Right atrium auricular region (tissue), 2 donors: ENCODE measurements around the gene ZDHHC11B. TPM values are rescaled to one million over a fixed set of nuclear protein-coding genes. Genes with fewer than 3 reads are reported as not detected.
"Not testable (repeated sequence)": the region's sequence is repeated elsewhere in the genome, so short reads cannot be mapped to it uniquely, and the experiment has no call there.

Source experiments
- DNase-seq: peaks from one replicate; pipeline ENCODE4 v3.0.0-alpha.2; 2019; ENCODE audit warnings: low spot score
- H3K27ac ChIP-seq, 2 donors: fragments of 200-600 bp; sonication (generic); 1 replicate in 1 of 2; 2 replicates in 1 of 2; pipeline ENCODE4 v1.5.1; 2016 to 2019
- H3K27me3 ChIP-seq, 2 donors: fragments of 200-600 bp; sonication (generic); one replicate each; pipeline versions ENCODE4 v1.5.1 to v1.6.0; 2017 to 2019
- H3K36me3 ChIP-seq: fragments of 200-600 bp; sonication (generic); one replicate; pipeline ENCODE4 v1.5.1; 2016
- H3K4me1 ChIP-seq, 2 donors: fragments of 200-600 bp; sonication (generic); one replicate each; pipeline versions ENCODE4 v1.5.1 to v1.6.0; 2017 to 2019
- H3K4me3 ChIP-seq, 2 donors: fragments of 200-600 bp; sonication (generic); 1 replicate in 1 of 2; 2 replicates in 1 of 2; pipeline ENCODE4 v1.5.1; 2017 to 2019; ENCODE audit warnings: mild to moderate bottlenecking in 1 of 2, moderate library complexity in 1 of 2
- H3K9me3 ChIP-seq, 2 donors: fragments of 200-600 bp; sonication (generic); one replicate each; pipeline ENCODE4 v1.5.1; 2019
- CTCF ChIP-seq, 2 donors: fragments of 200-600 bp; sonication (generic); IDR thresholded peaks; one replicate each; pipeline ENCODE4 v1.5.1; 2019; ENCODE audit warnings: antibody characterized with exemption in 2 of 2
- total RNA-seq, 2 donors: library from RNA; depleted of rRNA; stranded (reverse); fragments of >200 nt; gene quantifications; one replicate each; pipeline ENCODE4 v1.1.0, GENCODE V29; 2016

ZDHHC11B gene
- total RNA-seq, 2 donors from 2014 or later = 4.0 to 7.5 TPM

DNA sequence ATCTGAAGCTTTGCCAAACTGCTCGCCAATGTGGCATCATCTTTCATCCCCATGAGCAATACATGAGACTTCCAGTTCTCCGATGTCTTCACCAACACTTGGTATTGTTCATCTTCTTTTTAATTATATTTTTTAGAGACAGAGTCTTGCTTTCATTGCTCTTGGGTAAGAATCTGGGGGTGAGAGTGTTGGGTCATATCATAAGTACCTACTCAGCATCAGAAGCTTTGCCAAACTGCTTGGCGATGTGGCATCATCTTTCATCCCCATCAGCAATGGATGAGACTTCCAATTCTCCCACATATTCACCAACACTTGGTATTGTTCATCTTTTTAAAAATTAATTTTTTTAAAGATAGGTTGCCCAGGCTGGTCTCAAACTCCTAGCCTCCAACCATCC is 30.9 kb upstream of the ZDHHC11B start:
- Histone ChIP-seq H3K27ac (no peak overlapping the region), H3K4me1 (no peaks in the 10 kb centered on the region), H3K4me3 (no peak overlapping the region), H3K27me3 (no peaks in the 10 kb centered on the region), H3K36me3 (no peaks in the 10 kb centered on the region), H3K9me3 (no peaks in the 10 kb centered on the region)
- TF ChIP-seq CTCF (IDR thresholded peaks at IDR 0.05) = no peak
- DNase-seq = no peak

- H3K4me1 ChIP-seq, H3K36me3 ChIP-seq, H3K9me3 ChIP-seq, H3K27me3 ChIP-seq, DNase-seq, H3K27ac ChIP-seq, H3K4me3 ChIP-seq: not testable (repeated sequence)
Observed at GRCh38 chr5:813575-813974, 29.0 kb upstream of the ZDHHC11B start.

DNA sequence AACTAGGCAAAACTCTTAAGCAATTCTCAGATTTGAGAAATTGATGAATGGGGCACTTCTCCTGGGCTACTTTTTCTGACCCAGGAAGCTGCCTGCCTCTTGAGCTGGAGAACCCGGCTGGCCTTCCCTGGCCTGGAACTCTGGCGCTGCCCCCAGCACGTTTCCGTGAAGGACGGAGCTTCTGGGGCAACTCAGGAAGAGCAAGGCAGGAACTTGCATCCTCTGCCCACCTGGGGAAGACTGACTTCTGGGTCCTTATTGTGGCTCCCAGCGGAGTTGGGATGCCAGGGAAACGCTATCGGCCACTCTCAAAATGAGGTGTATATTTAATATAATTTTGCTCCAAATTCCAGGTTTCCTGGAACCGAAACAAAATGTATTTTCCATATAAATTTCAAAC is 26.9 kb upstream of the ZDHHC11B start:
- H3K9me3 ChIP-seq, H3K27ac ChIP-seq, H3K4me3 ChIP-seq, H3K27me3 ChIP-seq, H3K36me3 ChIP-seq, DNase-seq, H3K4me1 ChIP-seq: not testable (repeated sequence)

DNA sequence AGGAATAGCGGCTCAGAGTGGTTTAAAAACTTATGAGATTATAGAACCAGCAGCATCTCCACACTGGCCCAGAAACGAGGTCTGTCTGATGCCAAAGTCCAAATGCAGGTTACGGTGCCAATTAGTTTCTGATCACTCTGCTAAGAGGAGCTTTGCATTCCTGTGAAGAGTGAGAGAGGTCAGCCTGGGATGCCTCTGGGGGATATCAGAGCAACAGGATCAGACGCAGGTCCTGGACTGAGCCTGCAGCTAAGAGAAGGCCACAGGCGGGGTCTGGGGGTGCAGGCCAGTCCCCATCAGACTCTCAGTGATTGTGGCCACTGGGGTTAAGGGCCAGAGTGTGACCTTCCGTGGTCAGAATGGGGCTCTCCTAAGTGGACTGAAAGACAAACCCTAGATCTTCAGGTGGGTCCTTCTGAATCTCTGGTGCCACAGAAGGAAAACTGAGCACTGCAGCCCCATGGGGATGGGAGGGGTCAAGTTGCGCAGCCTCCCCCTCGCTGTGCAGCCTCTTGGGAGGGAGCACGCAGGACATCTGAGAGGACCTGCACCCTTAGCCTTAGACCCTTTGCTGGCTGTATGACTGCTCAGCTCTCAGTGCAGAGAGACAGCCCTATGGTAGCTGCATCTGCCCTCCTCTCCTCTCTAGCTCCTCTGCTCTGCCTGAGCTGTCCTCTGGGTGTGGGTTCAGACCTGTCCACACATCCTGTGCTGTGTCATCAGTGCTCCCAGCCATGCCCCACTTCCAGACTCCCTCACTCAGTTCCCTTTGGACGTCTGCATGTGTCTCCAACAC is 23.4 kb upstream of the ZDHHC11B start:
- DNase-seq, H3K9me3 ChIP-seq, H3K4me1 ChIP-seq, H3K4me3 ChIP-seq, H3K27me3 ChIP-seq, H3K36me3 ChIP-seq, H3K27ac ChIP-seq: not testable (repeated sequence)

DNA sequence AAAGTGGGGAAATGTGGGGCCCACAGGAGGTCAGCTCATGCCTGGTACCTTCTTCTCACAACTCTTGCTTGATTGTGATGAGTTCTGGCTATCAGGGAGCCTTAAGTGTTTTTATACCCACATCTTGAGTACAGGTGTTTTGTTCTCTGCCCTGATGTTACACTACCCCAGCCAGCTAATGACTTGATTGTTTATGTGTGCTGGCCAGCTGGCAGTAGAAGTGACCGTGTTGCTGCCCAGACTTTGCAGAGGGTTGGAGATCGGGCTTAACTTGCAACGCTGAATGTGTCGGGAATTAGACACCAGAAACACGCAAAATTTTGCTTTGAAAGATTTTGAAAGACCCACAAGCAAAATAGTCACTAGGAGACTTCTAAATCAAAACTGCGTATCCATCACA is 16.9 kb upstream of the ZDHHC11B start:
- no peak overlapping the region for H3K27ac ChIP-seq
- no peak for TF ChIP-seq CTCF (IDR thresholded peaks at IDR 0.05)

DNA sequence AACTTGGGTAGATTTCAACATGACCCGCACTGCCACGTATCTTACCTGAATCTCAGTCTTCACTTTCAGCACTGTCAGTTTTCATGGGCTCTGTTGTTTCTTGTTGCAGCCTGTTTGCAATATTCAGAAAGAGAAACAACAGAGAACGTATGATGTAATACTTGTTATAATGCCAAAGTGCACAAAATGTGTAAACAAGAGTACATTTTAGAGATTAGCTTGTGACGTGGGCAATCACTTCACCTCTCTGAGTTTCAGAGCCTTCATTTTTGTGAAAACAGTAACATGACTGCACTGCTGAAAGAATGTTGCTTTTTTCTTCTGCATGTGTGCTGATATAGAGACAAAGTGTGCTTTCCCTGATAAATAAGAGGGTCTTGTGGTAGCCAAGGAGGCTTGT is 16.5 kb upstream of the ZDHHC11B start:
- not testable (repeated sequence) for H3K9me3 ChIP-seq, H3K27ac ChIP-seq, H3K4me3 ChIP-seq, H3K4me1 ChIP-seq, H3K36me3 ChIP-seq, H3K27me3 ChIP-seq, DNase-seq

More for the DNA sequence above, 16.9 kb upstream of the ZDHHC11B start:
- Histone ChIP-seq H3K27me3 (no peaks in the 10 kb centered on the region), H3K36me3 (no peaks in the 10 kb centered on the region), H3K9me3 (peaks cover 0 to 7% of the 10 kb centered on the region in 2 donors), H3K4me3 (no peak overlapping the region), H3K4me1 (no peaks in the 10 kb centered on the region)
- DNase-seq = no peak

DNA sequence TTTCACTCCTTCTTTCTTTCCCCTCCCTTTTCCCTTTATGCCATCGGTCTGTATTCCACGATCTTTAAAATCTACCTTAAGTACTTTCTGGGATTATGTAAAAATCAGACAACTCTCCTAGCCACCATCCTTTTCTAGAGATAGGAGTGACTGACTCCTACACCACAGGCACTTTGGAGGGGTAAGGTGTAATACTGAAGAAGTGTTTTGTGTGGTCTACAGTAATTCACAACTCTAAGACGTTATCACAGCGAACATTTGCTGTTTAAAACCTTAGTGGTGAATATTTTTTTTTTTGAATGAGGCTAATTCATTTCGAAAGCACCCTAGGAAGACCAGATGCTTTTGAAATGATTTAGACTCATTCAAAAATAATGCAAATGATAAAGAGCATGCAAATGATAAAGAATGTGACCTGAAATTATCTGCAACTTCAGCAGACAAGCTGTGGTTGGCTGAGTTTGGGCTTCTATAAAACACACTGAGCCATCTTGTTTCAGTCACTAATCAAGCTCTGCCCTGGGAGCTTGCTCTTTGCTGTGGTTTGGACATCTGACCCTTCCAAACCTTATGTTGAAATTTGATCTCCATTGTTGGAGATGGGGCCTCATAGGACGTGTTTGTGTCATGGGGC is 14.1 kb upstream of the ZDHHC11B start:
- not testable (repeated sequence) for DNase-seq, H3K36me3 ChIP-seq, H3K4me1 ChIP-seq, H3K27me3 ChIP-seq, H3K27ac ChIP-seq, H3K9me3 ChIP-seq, H3K4me3 ChIP-seq

- H3K27ac ChIP-seq, H3K9me3 ChIP-seq, H3K4me3 ChIP-seq, H3K36me3 ChIP-seq, H3K4me1 ChIP-seq, DNase-seq, H3K27me3 ChIP-seq: not testable (repeated sequence)
Observed at GRCh38 chr5:797986-798385, 13.5 kb upstream of the ZDHHC11B start.

DNA sequence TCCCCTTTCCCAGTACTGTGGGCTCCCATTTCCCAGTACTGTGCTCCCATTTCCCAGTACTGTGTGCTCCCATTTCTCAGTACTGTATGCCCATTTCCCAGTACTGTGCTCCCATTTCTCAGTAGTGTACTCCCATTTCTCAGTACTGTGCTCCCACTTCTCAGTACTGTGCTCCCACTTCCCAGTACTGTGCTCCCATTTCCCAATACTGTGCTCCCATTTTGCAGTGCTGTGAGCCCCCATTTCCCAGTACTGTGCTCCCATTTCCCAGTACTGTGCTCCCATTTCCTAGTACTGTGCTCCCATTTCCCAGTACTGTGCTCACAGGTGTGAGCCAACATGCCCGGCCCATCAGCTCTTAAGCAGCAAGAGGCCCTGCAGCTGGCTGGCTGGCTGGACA is 11.3 kb upstream of the ZDHHC11B start:
- H3K36me3 ChIP-seq, DNase-seq, H3K4me1 ChIP-seq, H3K27me3 ChIP-seq, H3K27ac ChIP-seq, H3K9me3 ChIP-seq, H3K4me3 ChIP-seq: not testable (repeated sequence)

DNA sequence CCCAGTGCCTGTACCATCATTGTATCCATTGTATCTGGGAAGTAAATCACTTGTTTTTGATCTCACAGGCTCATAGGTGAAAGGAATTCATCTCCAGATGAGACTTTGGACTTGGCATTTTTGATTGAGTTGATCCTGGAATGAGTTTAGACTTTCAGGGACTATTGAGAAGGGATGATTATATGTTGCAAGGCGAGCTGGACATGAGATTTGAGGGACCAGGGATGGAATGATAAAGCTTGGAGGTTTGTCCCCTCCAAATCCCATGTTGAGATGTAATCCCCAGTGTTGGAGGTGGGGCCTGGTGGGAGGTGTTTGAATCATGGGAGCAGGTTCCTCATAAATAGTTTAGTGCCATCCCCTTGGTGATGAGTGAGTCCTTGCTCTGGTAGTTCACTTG is 10.4 kb upstream of the ZDHHC11B start:
- H3K9me3 ChIP-seq, H3K4me3 ChIP-seq, H3K4me1 ChIP-seq, H3K36me3 ChIP-seq, H3K27ac ChIP-seq, DNase-seq, H3K27me3 ChIP-seq: not testable (repeated sequence)

- H3K27me3 ChIP-seq, H3K27ac ChIP-seq: not testable (repeated sequence)
Observed at GRCh38 chr5:788703-789102, 4.2 kb upstream of the ZDHHC11B start.

GRCh38 chr5:787857-788233 is 3.3 kb upstream of the ZDHHC11B start:
- not testable (repeated sequence) for H3K9me3 ChIP-seq, H3K27ac ChIP-seq, H3K4me3 ChIP-seq, H3K27me3 ChIP-seq, DNase-seq, H3K36me3 ChIP-seq
- peaks cover 0 to 18% of the 10 kb centered on the region in 2 donors for H3K4me1 ChIP-seq

More at GRCh38 chr5:788703-789102, 4.2 kb upstream of the ZDHHC11B start:
- not testable (repeated sequence) for H3K4me3 ChIP-seq, H3K36me3 ChIP-seq, H3K9me3 ChIP-seq, DNase-seq
- peaks cover 0 to 12% of the 10 kb centered on the region in 2 donors for H3K4me1 ChIP-seq

- not testable (repeated sequence) for H3K36me3 ChIP-seq, H3K27me3 ChIP-seq, H3K27ac ChIP-seq, H3K9me3 ChIP-seq, H3K4me3 ChIP-seq, DNase-seq
- peaks cover 0 to 18% of the 10 kb centered on the region in 2 donors for H3K4me1 ChIP-seq
Observed at GRCh38 chr5:787224-787856, 2.8 kb upstream of the ZDHHC11B start.
